Activated effector memory CD4-positive, alpha-beta T cell treated with anti-CD3 and anti-CD28 coated beads, Interleukin-2, amount 50 U/mL, for 16 hours (primary cell): Measurements from ENCODE around the gene SNX14.

Experiments used
- DNase-seq: peaks from one replicate; pipeline ENCODE4 v3.0.0-alpha.2; 2020

Gene SNX14

DNA sequence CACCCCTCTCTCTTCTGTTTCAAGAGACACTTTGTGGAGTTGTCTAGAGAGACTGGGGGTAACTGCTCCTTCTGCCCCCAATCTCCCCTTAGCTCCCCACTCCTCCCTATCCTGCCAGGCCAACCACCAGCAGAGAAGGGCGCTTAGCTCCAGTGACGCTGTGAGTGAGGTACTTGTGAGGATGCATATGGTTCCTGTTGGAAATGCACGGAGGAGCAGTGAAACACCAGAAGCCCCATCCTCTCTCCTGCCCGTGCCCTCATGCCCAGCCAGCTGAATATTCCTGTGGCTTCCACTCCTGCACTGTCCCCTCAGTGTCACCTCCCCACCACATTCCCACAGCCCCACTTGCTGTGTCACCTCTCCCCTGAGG lies 131.9 kb downstream of the SNX14 start:
- DNase-seq, result no peak

DNA sequence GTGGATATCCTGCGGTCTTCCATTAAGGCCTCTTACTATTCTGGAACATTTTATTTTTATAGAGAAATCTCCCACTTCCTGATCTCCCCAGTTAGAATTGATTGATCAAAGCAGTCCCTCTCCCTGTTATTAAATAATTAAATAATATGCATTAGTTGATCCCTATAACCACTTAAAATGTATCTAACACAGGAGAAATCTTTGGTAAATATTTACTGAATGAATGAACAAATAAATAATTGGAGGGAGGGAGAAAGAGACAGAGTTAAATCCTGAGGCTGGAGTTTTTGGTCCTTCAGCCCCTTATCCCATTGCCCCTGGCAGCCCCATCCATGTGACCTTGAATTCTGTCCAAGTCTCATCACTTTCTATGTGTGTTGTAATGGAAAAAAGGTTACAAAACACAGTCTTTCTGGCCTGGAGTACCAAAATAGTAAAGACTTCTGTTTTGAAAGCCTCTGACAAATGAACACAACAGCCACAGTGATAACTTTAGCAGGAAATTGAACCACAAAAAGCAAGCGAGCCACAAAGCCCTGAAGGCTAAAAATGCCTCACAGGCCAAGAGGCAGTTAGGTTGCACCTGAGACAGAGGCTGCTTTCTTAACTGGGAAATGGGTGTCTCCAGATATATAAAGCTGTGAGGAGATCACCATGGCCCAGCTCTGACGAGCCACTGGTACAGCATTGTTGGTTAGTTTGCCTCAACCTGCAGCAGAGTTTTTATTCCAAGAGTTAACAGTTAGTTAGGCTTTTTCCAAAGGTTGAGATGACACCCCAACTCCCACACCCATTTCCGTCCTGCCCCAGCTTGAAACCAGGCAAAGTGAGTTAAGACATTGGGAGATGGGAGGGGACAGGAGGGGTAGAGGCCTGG lies 132.5 kb downstream of the SNX14 start:
- no peak for DNase-seq

DNA sequence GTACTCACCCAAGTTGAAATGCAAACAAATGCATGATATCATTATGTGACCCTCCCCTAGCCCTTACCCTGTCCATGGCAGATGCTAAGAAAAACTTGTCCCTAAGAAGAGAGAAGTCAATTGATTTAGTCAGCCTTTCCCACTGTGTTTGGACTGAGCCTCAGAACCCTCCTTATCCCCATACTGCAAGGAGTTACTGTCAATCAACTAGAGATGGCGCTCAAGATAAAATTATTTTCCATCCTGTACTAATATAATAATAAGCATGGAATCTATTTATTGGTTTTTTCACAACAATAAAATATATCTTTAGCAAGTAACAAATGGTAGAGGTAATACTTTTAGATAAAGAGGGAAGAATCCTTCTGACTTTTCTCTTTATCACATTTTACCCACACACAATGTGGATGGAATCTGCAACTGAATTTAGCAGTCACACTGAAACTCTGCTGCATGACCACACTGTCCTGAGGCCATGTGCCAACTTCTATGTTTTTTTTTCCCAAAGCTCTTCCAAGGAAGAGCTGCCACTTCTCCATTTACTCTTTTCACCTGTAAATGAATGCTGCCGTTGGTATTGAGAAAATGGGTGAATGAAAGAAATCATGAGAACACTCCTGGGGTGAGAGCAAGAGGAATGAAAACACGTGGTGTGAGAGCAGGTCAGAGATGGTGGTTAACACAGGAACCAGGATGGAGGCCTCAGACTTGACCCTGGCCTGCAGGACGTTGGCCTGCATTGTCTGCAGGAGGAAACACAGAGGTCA lies 133.3 kb downstream of the SNX14 start:
- DNase-seq, result no peak

DNA sequence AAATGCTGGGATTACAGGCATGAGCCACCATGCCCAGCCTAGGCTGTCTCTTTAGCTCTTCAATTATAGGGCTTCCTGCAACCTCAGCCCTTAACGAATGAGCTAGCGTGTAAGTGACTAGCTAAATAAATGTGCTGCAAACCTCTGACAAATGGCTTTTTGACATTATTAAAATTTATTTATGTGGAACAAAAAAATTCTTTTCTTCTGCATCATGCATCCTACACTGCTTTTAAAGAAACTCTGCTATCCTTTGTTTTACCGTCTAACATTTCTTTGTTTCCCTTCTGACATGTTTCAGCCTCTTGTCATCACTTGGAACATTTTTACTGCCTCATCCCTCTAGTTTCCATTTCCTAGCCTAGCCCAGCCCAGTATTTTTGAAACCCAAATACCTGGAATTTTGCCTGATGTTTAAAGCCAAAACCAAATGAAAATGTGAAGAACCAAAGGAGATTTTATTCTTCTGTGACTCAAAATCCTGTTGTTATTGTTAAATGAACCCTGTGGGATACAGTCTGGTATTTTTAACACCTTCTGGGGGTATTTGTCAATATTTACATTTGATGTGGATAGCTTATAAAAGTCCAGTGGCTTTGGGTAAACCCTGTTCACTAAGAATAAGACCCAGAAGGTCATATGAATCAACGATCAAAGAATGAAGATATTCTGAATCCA lies 134.3 kb downstream of the SNX14 start:
- DNase-seq, result no peak

DNA sequence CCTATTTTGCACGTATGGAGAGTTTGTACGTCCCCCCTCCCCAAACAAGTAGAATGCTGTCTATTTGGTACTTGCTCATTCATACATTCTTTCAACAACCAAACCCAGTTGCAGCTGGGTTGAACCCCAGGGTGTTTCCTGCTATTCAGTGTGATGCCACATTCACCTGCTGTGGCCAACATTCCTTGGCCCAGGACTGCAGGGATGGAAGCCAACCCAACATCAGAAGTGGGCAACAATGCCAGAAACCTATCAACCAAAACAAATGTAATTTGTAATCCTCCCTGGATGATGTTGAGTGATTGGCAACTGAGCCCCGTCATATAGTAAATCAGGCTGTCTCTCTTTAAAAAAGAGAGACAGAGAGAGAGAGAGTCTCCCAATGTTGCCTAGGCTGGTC lies 134.9 kb downstream of the SNX14 start:
- no peak for DNase-seq

DNA sequence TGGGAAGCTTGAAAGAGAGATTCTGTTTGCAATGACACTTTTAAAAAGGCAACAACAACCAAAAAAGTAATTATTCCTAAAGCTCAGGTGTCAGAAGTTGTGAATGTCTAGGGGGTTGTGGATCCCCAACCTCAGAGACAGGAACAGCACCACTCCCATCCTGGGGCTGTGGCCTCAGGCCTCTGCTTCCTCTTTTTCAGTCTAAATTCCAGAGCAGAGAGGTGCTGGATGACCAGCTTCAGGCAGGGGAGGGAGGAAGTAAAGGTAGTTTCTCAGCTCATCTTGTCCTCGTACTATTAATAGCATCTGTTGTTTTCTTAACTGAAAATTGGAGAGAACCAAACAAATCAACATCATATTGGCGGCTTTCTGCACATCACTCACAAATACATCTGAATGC lies 135.5 kb downstream of the SNX14 start:
- no peak for DNase-seq

DNA sequence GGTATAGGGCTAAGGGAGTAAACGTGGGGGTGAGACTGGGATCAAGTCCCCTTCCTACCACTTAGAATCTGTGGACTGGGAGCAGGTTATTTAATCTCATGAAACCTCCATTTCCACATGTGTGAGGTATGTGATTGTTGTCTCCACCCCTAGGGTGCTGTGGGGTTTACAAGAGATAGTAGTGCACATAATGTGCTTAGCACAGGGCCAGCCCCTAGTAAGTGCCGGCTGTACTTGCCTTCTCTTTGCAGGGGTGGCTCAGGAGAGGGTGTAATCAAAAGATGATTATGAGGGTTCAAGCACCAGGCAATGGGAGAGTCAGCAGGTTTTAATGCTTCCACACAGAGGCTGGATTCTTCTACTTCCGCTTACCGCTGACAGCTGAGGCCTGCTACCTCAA lies 136.9 kb downstream of the SNX14 start:
- no peak for DNase-seq
